Activated effector memory CD4-positive, alpha-beta T cell treated with Interleukin-2 at 50 U/mL for 16 hours (primary cell): ENCODE data around the gene VSX1.

Experiments
- DNase-seq: peaks from one replicate; pipeline ENCODE4 v3.0.0-alpha.2; 2020

VSX1 gene

GRCh38 chr20:25051386-25052155 lies 30.4 kb downstream of the VSX1 start:
- DNase-seq: no peak

GRCh38 chr20:25050501-25051350 lies 31.2 kb downstream of the VSX1 start:
- no peak for DNase-seq

- no peak for DNase-seq
Measured at GRCh38 chr20:25050082-25050481, 31.9 kb downstream of the VSX1 start.

- DNase-seq: no peak
Measured at GRCh38 chr20:25049261-25050060, 32.5 kb downstream of the VSX1 start.

- no peak for DNase-seq
Measured at GRCh38 chr20:25048519-25048952, 33.4 kb downstream of the VSX1 start.

GRCh38 chr20:25047766-25048165 lies 34.2 kb downstream of the VSX1 start:
- no peak for DNase-seq

GRCh38 chr20:25046736-25047666 lies 34.9 kb downstream of the VSX1 start:
- no peak for DNase-seq

- DNase-seq: no peak
Measured at GRCh38 chr20:25046181-25046641, 35.7 kb downstream of the VSX1 start.

GRCh38 chr20:25045343-25045712 lies 36.6 kb downstream of the VSX1 start:
- no peak for DNase-seq

- no peak for DNase-seq
Measured at GRCh38 chr20:25044660-25045342, 37.1 kb downstream of the VSX1 start.

GRCh38 chr20:25044261-25044560 lies 37.7 kb downstream of the VSX1 start:
- no peak for DNase-seq

GRCh38 chr20:25043499-25044260 lies 38.3 kb downstream of the VSX1 start:
- no peak for DNase-seq

- DNase-seq: peak; percentile 20
Measured at GRCh38 chr20:25042531-25043498, 39.1 kb downstream of the VSX1 start.

- no peak for DNase-seq
Measured at GRCh38 chr20:25041813-25042530, 40.0 kb downstream of the VSX1 start.

GRCh38 chr20:25040438-25040831 lies 41.5 kb downstream of the VSX1 start:
- DNase-seq: no peak

GRCh38 chr20:25039697-25040437 lies 42.1 kb downstream of the VSX1 start:
- DNase-seq: no peak

GRCh38 chr20:25038591-25039015 lies 43.3 kb downstream of the VSX1 start:
- no peak for DNase-seq

- DNase-seq: no peak
Measured at GRCh38 chr20:25038103-25038410, 43.9 kb downstream of the VSX1 start.
